GM21528 (cell line): Measurements from ENCODE around the gene TMEM266.

Experiments
- ATAC-seq: cut with Tn5 transposase; IDR thresholded peaks from one replicate; pipeline ENCODE4 v1.9.1; 2021; ENCODE audit warnings: mild to moderate bottlenecking, moderate library complexity; ENCODE audit not compliant: unreplicated experiment, low FRiP score

Gene TMEM266

GRCh38 chr15:76065245-76065644 is 5.5 kb downstream of the TMEM266 start:
- no peak for ATAC-seq

GRCh38 chr15:76065793-76066192 is 6.0 kb downstream of the TMEM266 start:
- no peak for ATAC-seq

GRCh38 chr15:76070192-76070591 is 10.4 kb downstream of the TMEM266 start:
- ATAC-seq: no peak

GRCh38 chr15:76070921-76071635 is 11.3 kb downstream of the TMEM266 start:
- ATAC-seq: no peak

DNA sequence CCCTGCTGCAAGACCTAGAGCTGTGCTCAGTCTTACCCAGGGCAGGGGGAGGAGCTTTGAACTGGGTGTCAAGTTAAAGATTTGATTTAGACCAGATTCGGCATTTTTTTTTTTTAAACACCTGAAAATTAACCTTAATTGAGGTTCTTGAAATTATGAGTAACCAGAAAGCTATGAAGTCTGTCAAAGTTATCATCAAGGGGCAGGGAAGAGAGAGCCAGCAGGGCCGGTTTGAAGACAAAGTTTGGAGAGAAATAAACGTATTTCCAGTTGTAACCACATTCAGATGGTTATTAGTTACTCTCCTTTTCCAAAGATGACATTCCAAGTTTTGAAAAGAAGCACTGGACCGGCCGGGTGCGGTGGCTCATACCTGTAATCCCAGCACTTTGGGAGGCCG is 12.0 kb downstream of the TMEM266 start:
- ATAC-seq: no peak

DNA sequence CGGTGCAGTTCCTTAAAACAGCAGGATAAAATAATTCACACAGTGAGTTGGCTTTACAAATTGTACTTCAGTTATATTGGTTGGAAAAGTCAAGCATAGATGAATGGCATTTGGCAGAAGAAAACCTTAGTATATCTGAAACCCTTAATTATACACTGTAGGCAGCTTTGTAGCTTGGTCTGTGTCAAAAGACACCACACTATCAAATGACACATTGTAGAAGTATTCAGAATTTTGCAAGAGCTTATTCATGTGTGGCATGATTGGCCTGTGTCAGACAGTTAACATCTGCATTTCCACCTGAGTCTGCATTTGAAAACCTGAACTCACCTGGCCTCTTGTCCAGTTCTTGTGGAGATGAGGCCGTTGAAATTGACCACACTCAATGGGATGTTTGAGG is 13.8 kb downstream of the TMEM266 start:
- ATAC-seq: no peak

DNA sequence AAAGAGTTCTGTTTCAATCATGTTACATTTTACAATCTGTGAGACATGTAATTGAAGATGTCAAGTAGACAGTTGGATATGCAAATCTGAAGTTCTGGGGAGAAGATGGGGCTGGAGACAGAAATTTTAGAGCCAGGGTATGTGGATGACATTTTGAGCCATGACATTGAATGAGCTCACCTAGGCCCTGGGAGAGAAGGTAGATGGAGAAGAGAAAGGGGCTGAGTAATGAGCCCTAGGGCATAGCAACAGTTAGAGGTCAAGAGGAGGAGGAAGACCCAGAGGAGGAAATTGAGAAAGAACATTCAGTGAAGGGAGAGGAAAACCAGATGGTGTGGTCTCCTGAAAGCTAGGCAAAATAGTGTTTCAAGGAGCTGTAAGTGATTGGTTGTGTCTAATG is 15.3 kb downstream of the TMEM266 start:
- ATAC-seq: no peak

- ATAC-seq: no peak
These were observed 18.6 kb downstream of the TMEM266 start for GRCh38 chr15:76078285-76078877.

- no peak for ATAC-seq
These were observed 24.5 kb downstream of the TMEM266 start for GRCh38 chr15:76084256-76084655.

DNA sequence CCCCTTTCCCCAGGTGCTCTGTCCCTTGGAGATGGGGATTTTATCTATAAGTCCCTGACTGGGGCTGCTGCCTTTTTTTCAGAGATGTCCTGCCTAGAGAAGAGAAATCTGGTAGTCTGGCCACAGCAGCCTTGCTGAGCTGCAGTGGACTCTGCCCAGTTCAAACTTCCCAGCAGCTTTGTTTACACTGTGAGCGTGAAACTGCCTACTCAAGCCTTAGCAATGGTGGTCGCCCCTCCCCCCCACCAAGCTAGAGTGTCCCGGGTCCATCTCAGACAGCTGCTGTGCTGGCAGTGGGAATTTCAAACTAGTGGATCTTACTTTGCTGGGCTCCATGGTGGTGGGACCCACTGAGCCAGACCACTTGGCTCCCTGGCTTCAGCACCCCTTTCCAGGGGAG is 38.9 kb downstream of the TMEM266 start:
- ATAC-seq: no peak

GRCh38 chr15:76099388-76099787 is 39.6 kb downstream of the TMEM266 start:
- no peak for ATAC-seq

- no peak for ATAC-seq
These were observed 40.6 kb downstream of the TMEM266 start for GRCh38 chr15:76100361-76100760.

- ATAC-seq: no peak
These were observed 41.9 kb downstream of the TMEM266 start for GRCh38 chr15:76101655-76102054.

DNA sequence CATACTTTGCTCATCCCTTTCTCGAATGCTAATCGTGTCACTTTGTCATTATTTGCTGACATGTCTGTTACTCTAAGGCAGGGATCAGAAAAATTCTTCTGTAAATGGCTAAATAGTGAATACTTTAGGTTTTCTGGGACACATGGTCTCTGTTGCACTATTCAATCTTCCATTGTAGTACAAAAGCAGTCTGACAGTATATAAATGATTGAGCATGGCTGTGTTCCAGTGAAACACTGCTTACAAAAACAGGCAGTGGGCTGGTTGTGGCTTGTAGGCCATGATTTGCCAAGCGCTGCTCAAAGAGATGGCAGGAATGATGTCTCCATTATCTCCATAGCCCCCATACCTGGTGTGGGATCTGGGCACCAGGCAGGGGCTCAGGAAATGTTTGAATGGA is 45.6 kb downstream of the TMEM266 start:
- no peak for ATAC-seq

DNA sequence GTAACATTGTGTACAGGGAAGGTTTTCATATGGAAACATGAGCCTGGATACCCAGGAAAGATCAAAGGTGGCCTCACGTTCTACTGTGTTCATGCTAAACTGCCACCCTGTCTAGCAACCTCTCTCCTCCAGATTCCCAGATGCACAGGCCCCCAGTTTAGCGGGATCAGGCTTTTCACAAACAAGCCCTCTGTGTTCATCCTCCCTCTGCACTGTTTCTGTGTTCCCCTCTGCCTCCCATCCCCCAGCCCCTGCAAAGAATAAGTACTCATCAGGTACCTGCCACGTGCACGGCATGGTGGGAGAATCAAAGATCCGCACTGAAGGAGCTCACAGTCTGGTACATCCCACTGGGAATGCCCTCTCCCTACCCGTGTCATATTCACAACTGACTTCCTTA is 46.1 kb downstream of the TMEM266 start:
- ATAC-seq: no peak

DNA sequence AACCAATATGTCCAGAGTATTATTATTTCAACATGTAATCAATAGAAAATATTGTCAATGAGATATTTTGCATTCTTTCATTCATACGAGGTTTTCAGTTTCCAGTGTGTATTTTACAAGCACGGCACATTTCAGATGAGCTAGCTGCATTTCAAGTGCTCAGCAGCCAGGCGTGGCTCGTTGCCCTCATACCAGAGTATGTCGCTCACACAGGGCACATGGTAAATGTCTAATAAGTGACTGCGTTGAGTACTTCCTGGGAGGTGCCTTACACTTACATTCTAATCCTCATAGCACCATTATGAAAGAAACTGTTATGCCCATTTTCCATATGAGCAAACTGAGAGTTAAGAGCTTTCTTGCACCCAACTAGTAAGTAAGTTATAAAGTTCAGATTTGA is 47.4 kb downstream of the TMEM266 start:
- ATAC-seq: no peak

DNA sequence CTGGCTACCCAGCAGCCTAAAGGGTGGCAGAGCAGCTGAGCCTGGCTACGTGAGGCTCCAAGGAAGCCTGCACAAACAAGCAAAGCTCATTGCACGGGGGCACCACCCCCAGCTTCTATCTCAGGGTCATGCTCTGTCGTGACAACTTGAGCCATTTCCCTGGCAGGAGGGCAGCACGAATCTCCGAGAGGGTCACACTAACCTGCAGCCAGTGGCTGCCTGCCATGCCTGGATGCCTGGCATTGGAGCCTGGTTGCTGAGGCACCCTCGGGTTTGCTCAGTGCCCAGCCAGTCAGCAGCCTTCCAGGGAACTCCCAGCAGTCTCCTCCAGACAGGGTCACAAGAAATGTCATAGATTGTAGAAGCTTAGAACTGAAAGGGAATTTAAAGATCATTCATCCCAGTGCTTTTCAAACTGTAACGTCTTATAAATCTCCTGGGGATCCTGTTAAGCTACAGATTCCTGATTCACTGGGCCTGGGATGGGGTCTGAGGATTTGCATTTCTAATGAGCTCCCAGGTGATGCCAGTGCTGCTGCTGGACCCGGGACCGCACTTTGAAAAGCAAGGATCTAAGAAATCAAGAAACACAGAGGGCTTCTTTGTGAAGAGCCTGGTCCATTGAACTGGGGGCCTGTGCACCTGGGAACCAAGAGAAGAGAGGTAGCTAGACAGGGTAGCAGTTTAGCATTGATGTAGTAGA is 48.4 kb downstream of the TMEM266 start:
- ATAC-seq: no peak

- no peak for ATAC-seq
These were observed 49.3 kb downstream of the TMEM266 start for GRCh38 chr15:76109046-76109445.

DNA sequence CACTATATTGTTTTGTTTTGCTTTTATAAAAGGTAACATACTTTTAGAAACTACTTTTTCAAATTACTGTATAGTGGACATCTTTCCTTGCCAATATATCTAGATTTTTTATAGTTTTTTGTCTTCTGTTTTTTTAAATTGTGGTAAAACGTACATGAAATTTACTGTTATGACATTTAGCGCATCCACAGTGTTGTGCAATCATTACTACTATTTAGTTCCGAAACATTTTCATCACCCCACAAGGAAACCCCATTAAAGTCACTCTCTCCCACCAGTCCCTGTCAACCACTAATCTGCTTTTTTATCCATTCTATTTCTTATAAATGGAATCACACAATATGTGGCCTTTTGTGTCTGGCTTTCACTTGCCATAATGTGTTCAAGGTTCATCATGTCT is 54.8 kb downstream of the TMEM266 start:
- no peak for ATAC-seq

DNA sequence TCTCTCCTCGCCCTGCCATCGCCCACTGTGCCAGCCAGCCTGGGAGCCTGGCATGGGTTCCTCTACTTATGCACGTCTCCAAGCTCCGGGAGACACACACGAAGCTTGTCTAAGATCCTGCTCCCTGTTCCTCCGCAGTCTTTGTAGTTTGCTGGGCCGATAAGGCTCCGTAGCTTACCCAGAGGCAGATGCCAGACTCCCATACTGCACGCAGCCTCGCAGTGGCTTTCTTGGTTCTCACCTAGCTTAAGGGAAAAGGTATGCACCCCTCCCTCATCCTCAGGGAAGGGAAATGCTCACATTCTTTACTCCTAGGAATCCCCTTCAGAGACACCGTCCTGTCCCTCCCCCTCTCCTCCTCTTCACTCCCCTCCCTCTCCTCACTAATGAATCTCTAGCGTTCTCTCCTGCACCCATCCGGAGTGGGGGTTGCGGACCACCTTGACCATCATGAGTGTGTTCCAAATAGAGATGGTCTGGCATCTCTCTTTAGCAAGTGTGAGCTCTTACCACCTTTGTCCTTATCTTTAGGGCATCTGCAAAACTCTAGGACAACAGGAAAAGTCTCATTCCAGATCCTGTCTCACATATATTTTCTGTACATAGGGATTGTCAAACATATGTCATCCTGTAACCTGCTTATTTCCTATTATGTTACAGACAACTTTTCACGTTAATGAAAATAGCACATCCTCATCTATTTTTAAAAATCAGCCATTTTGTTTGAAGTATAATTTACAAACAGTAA is 56.5 kb downstream of the TMEM266 start:
- ATAC-seq: no peak

DNA sequence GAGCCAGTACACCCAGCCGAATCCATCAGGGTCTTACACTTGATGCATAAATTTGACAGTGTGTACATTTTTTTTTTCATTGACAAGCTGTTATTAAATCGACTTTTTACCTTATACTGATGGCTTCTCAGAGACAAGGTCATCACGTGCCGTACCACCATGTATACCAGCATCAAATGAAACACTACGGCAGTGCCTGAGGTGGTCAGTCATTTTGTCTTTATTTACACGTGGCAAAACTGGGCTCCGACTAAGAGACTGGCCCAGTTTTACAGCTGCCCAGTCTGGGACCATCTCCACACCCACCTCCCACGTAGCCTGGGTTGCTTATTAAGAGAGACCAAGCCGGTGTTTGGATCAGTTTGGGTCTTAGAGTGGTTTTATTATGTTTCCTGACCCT is 57.4 kb downstream of the TMEM266 start:
- no peak for ATAC-seq
